ENCODE measurements around the gene LRRC46. TPM values are rescaled to one million over a fixed set of nuclear protein-coding genes. Genes with fewer than 3 reads are reported as not detected.

The LRRC46 gene
- total and polyA plus RNA-seq, 2 of the 13 experiments (the other 11 are each of a cell fraction or from before 2014, with no cell fraction given): 0.09 TPM

- Histone ChIP-seq H3K4me1 (ENCODE audit: insufficient read depth, low read length) (peaks cover 72% of the 10 kb centered on the region), H3K27ac (ENCODE audit: extremely low read length, insufficient read depth, low read length) (peak overlapping the region; percentile 66), H2AFZ (ENCODE audit: low read length) (peak overlapping the region; percentile 42), H4K20me1 (ENCODE audit: insufficient read depth, low read length) (no peaks in the 10 kb centered on the region), H3K9ac (ENCODE audit: insufficient read depth, low read depth, low read length) (peak overlapping the region; percentile 84), H3K9me3 (ENCODE audit: low read length) (no peaks in the 10 kb centered on the region), H3K27me3 (ENCODE audit: control insufficient read depth in 1 of 2, insufficient read depth in 2 of 2, low read length in 2 of 2) (no peaks in the 10 kb centered on the region; a peak in 1 of 5 replicates), H3K4me2 (ENCODE audit: low read depth, low read length) (peak overlapping the region; percentile 89), H3K4me3 (replicated peaks in 1 of 3; ENCODE audit: insufficient read depth in 1 of 3, low read depth in 2 of 3, low read length in 3 of 3) (peak overlapping the region; percentile 80 to 95 (median 84)), H3K36me3 (replicated peaks in 1 of 2; ENCODE audit: control insufficient read depth in 1 of 2, insufficient read depth in 2 of 2, low read length in 2 of 2) (no peaks in the 10 kb centered on the region; a peak in 2 of 5 replicates), H3K79me2 (ENCODE audit: insufficient read depth, low read length) (peaks cover 10% of the 10 kb centered on the region)
- DNase-seq (ENCODE audit: low spot score): no peak
- ATAC-seq: peak; percentile 39
- intact Hi-C loops (cut with micrococcal nuclease; ENCODE audit: unreplicated experiment) (loop anchor here (1.0 to 2.0 kb wide), 5 partner anchors 49 to 177 kb away; no protein-coding TSS in a partner anchor), in situ Hi-C loops (cut with HindIII; ENCODE audit: extremely low pct_ligation_motif_present, low pct_unique_long_range_greater_than_20kb) (loop anchor here (5.0 kb wide), 2 partner anchors 51 to 176 kb away; no protein-coding TSS in a partner anchor)
- no peak for FAIRE-seq
- ChIA-PET POLR2A (interaction anchor here (0.9 to 2.8 kb wide), 18 partner anchors 9 to 192 kb away, joined by 3 to 56 read pairs (median 5); partner anchors contain the start of genes CDK5RAP3, KPNB1, LRRC46 and MRPL10), CTCF (ENCODE audit: low intra/inter-chr PET ratio, low total read pairs) (interaction anchor here (0.9 to 5.6 kb wide), 3 partner anchors 48 to 129 kb away, joined by 3 to 162 read pairs (median 10); partner anchors contain the start of genes CDK5RAP3 and SP2)
- BruUV-seq (replicated peaks): no TSS peak
- WGBS (ENCODE audit: low lambda C conversion rate): 12% methylated on average over 16 of the region's 16 CpGs
- TF ChIP-seq, protein P1, sequence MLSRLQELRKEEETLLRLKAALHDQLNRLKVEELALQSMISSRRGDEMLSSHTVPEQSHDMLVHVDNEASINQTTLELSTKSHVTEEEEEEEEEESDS (CRISPR knock-in tag; IDR thresholded peaks at IDR 0.05; ENCODE audit: borderline replicate concordance): no peak
- TF ChIP-seq HHEX (CRISPR knock-in tag; IDR thresholded peaks at IDR 0.05): no peak
- TF ChIP-seq, protein P2, sequence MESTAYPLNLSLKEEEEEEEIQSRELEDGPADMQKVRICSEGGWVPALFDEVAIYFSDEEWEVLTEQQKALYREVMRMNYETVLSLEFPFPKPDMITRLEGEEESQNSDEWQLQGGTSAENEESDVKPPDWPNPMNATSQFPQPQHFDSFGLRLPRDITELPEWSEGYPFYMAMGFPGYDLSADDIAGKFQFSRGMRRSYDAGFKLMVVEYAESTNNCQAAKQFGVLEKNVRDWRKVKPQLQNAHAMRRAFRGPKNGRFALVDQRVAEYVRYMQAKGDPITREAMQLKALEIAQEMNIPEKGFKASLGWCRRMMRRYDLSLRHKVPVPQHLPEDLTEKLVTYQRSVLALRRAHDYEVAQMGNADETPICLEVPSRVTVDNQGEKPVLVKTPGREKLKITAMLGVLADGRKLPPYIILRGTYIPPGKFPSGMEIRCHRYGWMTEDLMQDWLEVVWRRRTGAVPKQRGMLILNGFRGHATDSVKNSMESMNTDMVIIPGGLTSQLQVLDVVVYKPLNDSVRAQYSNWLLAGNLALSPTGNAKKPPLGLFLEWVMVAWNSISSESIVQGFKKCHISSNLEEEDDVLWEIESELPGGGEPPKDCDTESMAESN (CRISPR knock-in tag; conservative IDR thresholded peaks at IDR 0.05): no peak
- TF ChIP-seq SMAD9 (CRISPR knock-in tag; IDR thresholded peaks at IDR 0.05): 0 out of 2 replicates have a peak, but pooled peaks have one; percentile 0
- peak; percentile 2; the same call in 1 of the 2 replicates for TF ChIP-seq ZNF598 (CRISPR knock-in tag; IDR thresholded peaks at IDR 0.05; ENCODE audit: borderline replicate concordance)
- TF ChIP-seq ZKSCAN5 (CRISPR knock-in tag; IDR thresholded peaks at IDR 0.05): no peak
- TF ChIP-seq MAFF (IDR thresholded peaks at IDR 0.05; ENCODE audit: low read depth, low read length): no peak
- TF ChIP-seq, protein P3, sequence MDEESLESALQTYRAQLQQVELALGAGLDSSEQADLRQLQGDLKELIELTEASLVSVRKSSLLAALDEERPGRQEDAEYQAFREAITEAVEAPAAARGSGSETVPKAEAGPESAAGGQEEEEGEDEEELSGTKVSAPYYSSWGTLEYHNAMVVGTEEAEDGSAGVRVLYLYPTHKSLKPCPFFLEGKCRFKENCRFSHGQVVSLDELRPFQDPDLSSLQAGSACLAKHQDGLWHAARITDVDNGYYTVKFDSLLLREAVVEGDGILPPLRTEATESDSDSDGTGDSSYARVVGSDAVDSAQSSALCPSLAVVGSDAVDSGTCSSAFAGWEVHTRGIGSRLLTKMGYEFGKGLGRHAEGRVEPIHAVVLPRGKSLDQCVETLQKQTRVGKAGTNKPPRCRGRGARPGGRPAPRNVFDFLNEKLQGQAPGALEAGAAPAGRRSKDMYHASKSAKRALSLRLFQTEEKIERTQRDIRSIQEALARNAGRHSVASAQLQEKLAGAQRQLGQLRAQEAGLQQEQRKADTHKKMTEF (CRISPR knock-in tag; IDR thresholded peaks at IDR 0.05): peak; percentile 6; the same call in 1 of the 2 replicates
- no peak; the same call in 1 of the 2 replicates for TF ChIP-seq CCDC6 (CRISPR knock-in tag; IDR thresholded peaks at IDR 0.05)
- TF ChIP-seq, protein P4, sequence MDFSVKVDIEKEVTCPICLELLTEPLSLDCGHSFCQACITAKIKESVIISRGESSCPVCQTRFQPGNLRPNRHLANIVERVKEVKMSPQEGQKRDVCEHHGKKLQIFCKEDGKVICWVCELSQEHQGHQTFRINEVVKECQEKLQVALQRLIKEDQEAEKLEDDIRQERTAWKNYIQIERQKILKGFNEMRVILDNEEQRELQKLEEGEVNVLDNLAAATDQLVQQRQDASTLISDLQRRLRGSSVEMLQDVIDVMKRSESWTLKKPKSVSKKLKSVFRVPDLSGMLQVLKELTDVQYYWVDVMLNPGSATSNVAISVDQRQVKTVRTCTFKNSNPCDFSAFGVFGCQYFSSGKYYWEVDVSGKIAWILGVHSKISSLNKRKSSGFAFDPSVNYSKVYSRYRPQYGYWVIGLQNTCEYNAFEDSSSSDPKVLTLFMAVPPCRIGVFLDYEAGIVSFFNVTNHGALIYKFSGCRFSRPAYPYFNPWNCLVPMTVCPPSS (IDR thresholded peaks at IDR 0.05): no peak
- TF ChIP-seq ZNF274 (CRISPR knock-in tag; IDR thresholded peaks at IDR 0.05): 0 out of 2 replicates have a peak, but pooled peaks have one; percentile 10
- no peak for TF ChIP-seq NCOA2 (CRISPR knock-in tag; IDR thresholded peaks at IDR 0.05)
- peak; percentile 2; the same call in 1 of the 2 replicates for TF ChIP-seq MAF1 (CRISPR knock-in tag; IDR thresholded peaks at IDR 0.05; ENCODE audit: borderline replicate concordance)
- TF ChIP-seq ZNF253 (CRISPR knock-in tag; IDR thresholded peaks at IDR 0.05; ENCODE audit: borderline replicate concordance): peak; percentile 44; the same call in 1 of the 2 replicates
- TF ChIP-seq ZNF101 (CRISPR knock-in tag; IDR thresholded peaks at IDR 0.05; ENCODE audit: borderline replicate concordance, low read depth): no peak
- TF ChIP-seq, protein P5, sequence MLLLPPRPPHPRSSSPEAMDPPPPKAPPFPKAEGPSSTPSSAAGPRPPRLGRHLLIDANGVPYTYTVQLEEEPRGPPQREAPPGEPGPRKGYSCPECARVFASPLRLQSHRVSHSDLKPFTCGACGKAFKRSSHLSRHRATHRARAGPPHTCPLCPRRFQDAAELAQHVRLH (CRISPR knock-in tag; IDR thresholded peaks at IDR 0.05; ENCODE audit: borderline replicate concordance, low read depth): peak; percentile 16; the same call in 1 of the 2 replicates
- TF ChIP-seq ZNF432 (CRISPR knock-in tag; IDR thresholded peaks at IDR 0.05; ENCODE audit: borderline replicate concordance): no peak
- no peak for TF ChIP-seq CHCHD3 (CRISPR knock-in tag; IDR thresholded peaks at IDR 0.05)
Observed at GRCh38 chr17:47841488-47842291, 10.2 kb downstream of the LRRC46 start.

All from HepG2 (cell line).